Stimulated activated CD4-positive, alpha-beta T cell treated with anti-CD3 and anti-CD28 coated beads, TNF-alpha, amount 100 ng/mL, for 4 hours (primary cell): ENCODE results near the gene THRB.

Experiments
- DNase-seq, 3 experiments: peaks; one replicate each; pipeline ENCODE4 v3.0.0-alpha.2; 2020; ENCODE audit warnings: low read depth in 3 of 3

Gene THRB

GRCh38 chr3:24226397-24226796 is 268.3 kb downstream of the THRB start:
- DNase-seq = no peak

DNA sequence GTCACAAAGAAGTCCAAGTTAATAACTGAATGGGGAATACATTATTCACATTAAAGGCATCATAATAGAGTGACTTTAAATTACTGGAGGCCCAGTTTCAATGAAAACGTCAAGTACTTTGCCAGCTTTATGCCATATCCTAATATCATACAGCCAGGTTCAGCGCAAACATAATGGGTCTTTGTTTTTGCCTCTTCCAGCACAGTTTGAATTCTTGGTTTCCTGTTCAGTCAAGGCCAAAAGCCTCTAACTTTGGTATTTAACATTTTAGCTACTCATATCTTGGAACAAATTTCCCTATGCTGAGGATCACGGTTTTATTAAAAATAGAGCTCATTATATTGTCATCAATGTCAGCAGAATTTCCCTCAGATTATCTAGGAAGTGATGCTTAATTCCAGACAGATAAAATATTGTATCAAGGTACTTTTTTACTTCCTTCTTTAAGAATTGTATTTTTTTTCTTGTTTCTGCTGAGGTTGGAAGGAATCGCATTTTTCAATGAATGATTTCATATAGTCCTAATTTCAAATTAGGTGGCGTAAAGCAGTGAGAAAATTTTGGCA is 269.2 kb downstream of the THRB start:
- no peak for DNase-seq

GRCh38 chr3:24224666-24225384 is 269.8 kb downstream of the THRB start:
- no peak for DNase-seq

DNA sequence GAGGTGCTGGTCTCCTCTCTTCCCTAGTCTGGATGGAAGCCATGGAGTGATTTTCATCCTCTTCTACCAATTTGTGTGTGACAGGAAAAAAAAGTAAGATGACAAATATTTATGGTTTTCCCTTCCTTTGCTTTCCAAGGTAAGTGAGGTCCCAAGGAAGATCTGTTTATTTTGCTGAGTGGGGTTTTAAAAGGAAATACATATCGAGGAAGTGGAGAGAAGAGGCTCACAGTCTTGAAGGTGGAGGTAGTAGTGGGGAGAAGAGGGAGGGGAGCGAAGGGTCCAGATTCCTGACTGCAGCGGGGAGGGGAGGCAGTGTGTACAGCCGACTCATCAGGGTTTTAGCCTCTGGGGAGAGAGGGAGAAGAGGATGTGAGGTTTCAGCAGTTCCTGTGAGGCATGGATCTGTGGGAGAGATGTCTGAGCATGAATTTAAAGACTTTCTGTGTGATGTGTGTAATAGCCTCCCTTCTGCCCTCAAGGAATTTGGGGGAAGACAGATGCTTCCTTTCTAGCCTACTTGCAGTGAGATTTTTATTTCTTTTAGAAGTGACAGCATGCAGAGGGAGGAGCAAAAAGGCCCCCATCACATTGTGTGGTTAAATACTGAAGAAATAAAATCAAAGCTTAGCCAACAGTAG is 272.4 kb downstream of the THRB start:
- DNase-seq = no peak

- DNase-seq = no peak
These were observed 273.6 kb downstream of the THRB start for GRCh38 chr3:24220859-24221657.

GRCh38 chr3:24215502-24215901 is 279.1 kb downstream of the THRB start:
- DNase-seq = no peak

DNA sequence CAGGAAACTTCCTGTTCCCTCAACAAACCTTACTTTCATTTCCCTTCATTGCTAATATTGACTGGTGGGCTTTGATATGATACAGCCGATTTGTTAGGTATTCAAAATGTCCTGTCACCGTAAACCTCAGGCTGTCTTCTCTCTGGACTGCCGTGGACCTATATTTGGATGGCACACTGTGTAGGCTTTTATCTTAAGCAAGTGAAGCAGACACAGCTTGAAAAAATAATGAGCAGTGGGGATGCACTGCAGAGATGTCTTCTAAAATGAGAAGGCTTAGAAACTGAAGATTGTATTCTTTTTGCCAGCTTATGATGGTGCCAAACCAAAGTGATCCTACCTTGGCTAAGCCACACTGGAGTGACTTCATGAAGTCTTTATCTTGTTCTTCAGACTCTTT is 283.3 kb downstream of the THRB start:
- DNase-seq = no peak

- DNase-seq = no peak
These were observed 292.6 kb downstream of the THRB start for GRCh38 chr3:24202071-24202470.

DNA sequence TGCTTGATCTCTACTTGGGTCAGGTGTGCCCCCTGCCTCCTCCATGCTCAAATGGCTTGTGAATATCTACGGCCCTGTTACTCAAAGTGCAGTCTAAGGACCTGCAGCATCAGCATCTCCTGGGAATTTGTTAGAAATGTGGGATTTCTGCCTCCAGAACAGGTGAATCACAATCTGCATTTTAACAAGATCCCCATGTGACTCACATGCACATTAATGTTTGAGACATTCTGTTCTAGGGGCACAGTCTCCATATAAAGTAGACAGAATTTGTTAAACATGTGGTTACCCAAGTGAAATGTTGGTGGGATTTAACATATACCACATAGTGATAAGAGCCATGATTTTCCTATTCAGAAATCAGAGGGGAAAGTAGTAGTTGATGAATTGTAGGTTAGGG is 293.3 kb downstream of the THRB start:
- no peak for DNase-seq

DNA sequence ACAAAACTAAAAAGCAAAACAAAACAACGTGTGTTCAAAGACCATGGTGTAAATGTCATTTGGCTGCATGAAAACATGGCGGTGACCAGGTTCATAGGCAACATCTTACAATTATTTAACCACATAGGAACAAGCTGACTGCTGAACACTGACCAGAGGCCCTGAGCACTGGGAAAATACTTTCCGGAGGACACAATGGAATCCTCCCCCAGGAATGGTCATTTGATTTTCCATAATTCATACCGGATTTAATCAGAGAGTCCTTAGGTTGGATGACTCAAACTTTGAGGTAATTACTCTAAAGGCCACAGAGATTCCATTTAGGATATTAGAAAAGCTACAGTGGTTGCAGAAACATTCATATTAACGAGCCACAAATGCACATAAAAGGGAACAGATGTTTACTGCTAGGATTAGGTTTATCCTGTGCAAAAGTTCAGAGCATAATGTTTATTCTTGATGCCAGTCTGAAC is 294.8 kb downstream of the THRB start:
- DNase-seq = no peak

DNA sequence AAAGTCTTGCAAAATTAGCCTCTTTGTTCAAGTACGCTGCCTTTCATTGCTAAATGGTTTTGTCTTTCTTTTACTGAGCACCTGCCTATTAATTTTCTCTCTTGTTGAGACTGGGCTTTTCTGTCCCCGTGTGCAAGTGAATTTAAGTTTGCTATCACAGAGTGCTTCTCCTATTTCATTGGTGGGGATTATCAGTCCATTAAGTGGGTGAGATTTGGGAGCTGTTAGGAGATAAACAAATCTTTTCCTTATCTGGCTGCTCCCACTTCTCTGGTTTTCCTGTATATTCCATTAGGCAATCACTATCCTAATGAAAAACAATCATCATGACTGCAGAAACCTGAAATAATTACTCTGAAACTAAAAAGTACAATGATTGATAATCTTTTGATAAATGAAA is 295.4 kb downstream of the THRB start:
- DNase-seq = no peak

DNA sequence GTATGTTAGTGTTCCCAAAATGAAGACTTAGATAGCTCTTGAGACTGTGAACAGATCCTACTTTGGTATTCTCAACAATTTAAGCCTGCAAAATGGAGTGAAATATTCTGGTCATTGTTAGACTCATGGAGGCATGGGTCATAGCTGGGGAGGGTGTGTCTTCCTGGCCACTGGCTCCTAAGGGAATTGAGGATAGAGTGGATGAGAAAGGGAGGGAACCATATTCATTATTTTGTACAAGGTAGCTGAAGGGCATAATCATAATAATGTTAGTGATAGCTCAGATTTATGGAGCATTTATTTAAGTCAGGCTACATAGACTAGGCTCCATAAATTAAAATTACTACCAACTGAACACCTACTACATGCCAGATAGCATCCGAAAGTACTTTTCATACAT is 295.9 kb downstream of the THRB start:
- no peak for DNase-seq

DNA sequence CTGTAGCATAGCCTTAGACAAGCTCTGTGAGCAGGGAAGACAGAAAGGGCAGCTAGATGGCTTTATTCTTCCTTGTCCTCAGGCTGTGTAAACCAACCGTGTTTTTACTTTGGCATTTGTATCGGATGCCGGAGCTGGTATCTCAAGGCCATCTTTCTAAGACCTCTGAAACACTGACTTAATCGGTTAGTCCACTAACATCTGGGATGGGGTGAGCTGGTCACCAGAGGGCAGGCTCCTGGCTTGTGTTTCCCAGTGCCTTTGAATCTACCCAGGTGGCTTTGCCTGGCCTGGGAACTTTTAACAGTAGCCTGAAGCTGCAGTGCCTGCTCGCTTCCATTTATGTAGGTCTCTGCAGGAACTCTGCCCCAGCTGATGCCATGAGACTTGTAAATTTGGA is 296.8 kb downstream of the THRB start:
- no peak for DNase-seq

GRCh38 chr3:24196526-24196925 is 298.1 kb downstream of the THRB start:
- DNase-seq = no peak

DNA sequence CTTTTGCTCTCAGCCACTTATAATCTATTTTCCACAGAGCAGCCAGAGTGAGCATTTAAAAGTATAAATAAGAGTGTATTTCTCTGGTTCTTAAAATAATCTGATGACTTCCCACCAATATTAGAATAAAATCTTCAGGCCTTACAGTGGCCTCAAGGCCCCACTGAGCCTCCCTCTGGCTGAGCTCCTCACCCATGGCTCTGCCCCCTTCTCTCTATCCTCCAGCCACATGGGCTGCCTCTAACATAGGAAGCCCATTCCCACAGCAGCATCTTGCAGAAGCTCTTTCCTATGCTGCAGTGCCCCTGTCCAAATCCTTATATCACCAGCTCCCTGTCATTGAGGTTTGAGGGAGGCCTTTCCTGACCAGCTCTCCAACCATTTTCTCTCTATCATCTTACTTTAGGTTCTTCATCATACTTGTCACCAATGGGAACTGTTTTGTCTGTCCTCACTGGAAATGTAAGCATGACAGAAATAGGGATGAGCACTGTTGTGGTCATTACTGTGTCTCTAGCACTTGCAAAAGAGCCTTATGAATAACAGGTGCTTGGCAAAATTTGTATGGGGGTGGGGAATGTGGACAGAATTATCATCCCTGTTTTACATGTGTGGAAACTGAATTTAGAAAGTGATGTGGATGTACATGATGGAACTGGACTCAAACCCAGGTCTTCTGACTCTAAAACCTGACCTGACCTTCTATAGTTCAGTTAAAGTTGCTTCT is 299.0 kb downstream of the THRB start:
- DNase-seq = no peak

DNA sequence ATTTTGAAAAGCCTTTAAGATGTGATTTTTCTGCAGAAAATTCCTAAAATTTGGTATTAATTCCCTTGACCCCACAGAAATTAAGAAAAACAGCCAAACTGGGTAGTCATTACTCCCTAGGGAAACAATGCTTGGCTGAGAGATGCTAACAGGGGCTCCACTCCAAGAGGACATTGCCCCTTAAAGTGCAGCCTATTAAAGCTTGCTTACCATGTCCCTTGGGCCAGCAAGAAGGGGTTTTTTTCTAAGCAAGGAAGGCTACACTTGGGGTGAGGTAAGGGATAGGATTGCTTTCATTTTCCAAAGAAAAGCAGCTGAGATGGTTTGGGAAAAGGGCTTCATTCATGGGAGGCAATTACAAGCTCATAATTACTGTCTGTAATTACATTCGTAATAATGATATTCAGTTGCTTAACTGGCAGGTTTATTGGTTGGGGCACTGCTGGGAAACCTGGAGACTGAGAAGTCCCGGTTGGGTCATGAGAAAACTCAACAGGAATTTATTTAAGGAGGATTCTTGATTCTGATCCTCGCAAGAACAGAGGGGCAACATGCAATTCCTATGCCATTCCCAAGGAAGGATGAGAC is 302.1 kb downstream of the THRB start:
- no peak for DNase-seq

GRCh38 chr3:24191801-24192403 is 302.7 kb downstream of the THRB start:
- DNase-seq = no peak

DNA sequence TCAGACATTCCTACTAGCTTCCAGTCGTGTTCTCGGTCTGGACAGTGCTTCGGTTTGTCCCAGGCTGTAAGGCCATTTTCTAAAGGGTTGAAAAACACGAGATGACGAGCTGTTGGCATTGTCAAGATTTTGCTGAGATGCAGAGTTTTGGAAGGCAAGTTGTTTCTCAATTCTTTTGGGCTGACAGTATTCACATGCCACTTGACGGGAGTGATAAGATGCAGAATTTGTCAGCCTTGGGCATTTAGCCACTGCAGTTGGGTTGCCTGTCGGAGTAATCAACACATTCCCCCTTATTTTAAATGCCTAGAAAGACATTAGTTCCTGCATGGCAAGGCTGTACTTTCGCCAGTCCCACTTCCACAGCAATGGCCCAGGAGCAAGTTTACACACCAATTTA is 304.4 kb downstream of the THRB start:
- DNase-seq = no peak

DNA sequence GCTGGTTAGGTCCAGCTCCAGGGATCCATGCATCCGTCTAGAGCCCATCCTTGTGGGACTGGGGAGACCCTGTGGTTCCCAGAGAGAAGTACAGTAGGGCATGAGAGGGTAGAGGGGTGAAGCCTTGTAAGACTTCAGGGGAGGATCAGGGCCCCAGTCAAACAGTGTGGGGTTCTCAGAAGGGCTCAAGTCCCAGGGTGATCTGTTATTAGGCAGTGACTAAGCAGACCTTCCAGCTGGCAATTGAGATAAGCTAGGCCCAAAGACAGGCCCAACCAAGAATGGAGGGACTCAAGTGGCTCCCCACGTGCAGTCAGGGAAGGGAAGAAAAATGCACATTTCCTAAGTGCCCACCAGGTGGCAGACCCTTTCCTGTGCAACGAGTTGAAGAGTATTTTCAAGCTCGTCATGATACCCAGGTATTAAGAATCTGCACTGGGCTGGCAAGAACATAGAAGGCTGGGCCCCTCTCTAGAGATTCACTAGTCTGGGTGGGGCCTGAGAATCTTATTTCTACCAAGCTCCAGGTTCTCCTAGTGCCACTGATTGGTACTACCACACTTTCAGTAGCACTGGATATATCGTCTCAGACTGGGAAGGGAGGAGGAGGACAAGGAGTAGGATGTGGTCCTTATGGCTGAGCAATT is 308.8 kb downstream of the THRB start:
- DNase-seq = no peak

- no peak for DNase-seq
These were observed 310.0 kb downstream of the THRB start for GRCh38 chr3:24184528-24185176.
